Esophagus (tissue), 2 donors: ENCODE results near the gene DAB2. TPM values are rescaled to one million over a fixed set of nuclear protein-coding genes. Genes with fewer than 3 reads are reported as not detected.

ENCODE experiments used
- H3K27ac ChIP-seq, 2 donors: one replicate each; pipeline ENCODE4 v1.5.1; 2013; ENCODE audit warnings: low read depth in 2 of 2, mild to moderate bottlenecking in 2 of 2, inconsistent platforms in 1 of 2, low read length in 1 of 2, moderate library complexity in 1 of 2
- H3K27me3 ChIP-seq, 2 donors: one replicate each; pipeline ENCODE4 v1.6.1; 2013; ENCODE audit warnings: low read length in 2 of 2, control low read depth in 1 of 2, mild to moderate bottlenecking in 1 of 2; ENCODE audit not compliant: insufficient read depth in 2 of 2, control insufficient read depth in 1 of 2
- H3K36me3 ChIP-seq, 2 donors: one replicate each; pipeline ENCODE4 v1.6.1; 2013; ENCODE audit warnings: low read length in 1 of 2; ENCODE audit not compliant: control insufficient read depth in 2 of 2, insufficient read depth in 2 of 2
- H3K4me1 ChIP-seq, 2 donors: one replicate each; pipeline ENCODE4 v1.6.1; 2013; ENCODE audit warnings: low read length in 1 of 2; ENCODE audit not compliant: control insufficient read depth in 2 of 2, insufficient read depth in 2 of 2
- H3K4me3 ChIP-seq, 2 donors: one replicate each; pipeline ENCODE4 v1.5.1; 2013; ENCODE audit warnings: low read length in 2 of 2, mild to moderate bottlenecking in 2 of 2, low read depth in 1 of 2, moderate library complexity in 1 of 2
- H3K9me3 ChIP-seq, 2 donors: one replicate each; pipeline ENCODE4 v1.6.1; 2013; ENCODE audit warnings: mild to moderate bottlenecking in 2 of 2, low read depth in 1 of 2, low read length in 1 of 2, moderate library complexity in 1 of 2; ENCODE audit not compliant: control insufficient read depth in 2 of 2, insufficient read depth in 1 of 2
- WGBS, 2 donors: extraction: QIAGEN DNeasy Blood & Tissue Kit; methylation state at CpG; one replicate each; pipeline ENCODE4 v1.1.7; 2013; 5-methylcytosine and 5-hydroxymethylcytosine counted together
- polyA plus RNA-seq, 2 donors: library from polyadenylated mRNA; stranded (reverse); fragments of 200-250 nt; gene quantifications; one replicate each; pipeline ENCODE4 v1.2.3, GENCODE V29; 2013
- donor health status: healthy with polysubstance abuse.
- donor health status: Bipolar disorder and iron deficiency.

The DAB2 gene
- polyA plus RNA-seq, 2 donors: 2.0 to 2.4 TPM

DNA sequence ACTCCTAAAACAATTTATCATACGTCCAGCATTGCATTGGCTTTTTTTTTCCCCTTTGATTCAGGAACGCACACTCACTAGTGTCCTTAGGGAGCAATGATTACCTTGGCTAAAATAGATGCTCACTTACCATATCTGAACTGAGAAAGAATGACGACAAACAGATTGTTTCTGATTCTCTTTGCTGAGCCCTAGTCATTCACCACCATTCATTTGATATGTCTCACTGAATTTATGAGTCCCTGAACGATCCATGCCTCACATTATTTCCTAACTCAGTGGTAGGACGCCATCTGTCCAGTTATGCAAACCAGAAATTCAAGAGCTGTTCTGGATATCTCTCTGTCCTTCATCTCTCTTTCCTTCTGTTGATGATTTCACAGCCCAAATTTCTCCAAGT, 39.3 kb upstream of the DAB2 start:
- Histone ChIP-seq H3K4me1 (no peaks in the 10 kb centered on the region), H3K27me3 (no peaks in the 10 kb centered on the region), H3K27ac (no peak overlapping the region), H3K4me3 (no peak overlapping the region), H3K36me3 (no peaks in the 10 kb centered on the region), H3K9me3 (no peaks in the 10 kb centered on the region)
- WGBS, 2 donors: 82 to 85% methylated on average over 5 of the region's 5 CpGs

DNA sequence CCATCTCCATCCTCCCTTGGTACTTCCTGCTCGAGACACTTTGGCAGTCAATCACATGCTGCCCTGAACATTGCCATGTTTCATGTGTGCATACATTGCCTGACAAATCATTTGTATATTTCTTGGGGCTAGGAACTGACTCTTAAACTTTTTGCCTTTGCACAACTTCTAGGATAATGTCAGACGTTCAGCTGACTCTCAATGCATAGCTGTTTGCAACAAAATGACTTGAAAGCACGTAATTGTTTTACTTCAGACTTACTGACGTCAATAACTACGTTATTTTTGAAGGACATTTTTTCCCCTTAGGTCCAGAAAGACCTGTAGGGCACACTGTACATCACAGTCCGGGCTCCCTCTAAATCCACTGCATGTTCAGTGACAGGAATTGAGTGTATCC, 37.4 kb upstream of the DAB2 start:
- Histone ChIP-seq H3K36me3 (no peaks in the 10 kb centered on the region), H3K4me3 (no peak overlapping the region), H3K4me1 (no peaks in the 10 kb centered on the region), H3K27me3 (no peaks in the 10 kb centered on the region), H3K9me3 (no peaks in the 10 kb centered on the region), H3K27ac (no peak overlapping the region)
- WGBS, 2 donors: 72 to 74% methylated on average over 6 of the region's 6 CpGs

DNA sequence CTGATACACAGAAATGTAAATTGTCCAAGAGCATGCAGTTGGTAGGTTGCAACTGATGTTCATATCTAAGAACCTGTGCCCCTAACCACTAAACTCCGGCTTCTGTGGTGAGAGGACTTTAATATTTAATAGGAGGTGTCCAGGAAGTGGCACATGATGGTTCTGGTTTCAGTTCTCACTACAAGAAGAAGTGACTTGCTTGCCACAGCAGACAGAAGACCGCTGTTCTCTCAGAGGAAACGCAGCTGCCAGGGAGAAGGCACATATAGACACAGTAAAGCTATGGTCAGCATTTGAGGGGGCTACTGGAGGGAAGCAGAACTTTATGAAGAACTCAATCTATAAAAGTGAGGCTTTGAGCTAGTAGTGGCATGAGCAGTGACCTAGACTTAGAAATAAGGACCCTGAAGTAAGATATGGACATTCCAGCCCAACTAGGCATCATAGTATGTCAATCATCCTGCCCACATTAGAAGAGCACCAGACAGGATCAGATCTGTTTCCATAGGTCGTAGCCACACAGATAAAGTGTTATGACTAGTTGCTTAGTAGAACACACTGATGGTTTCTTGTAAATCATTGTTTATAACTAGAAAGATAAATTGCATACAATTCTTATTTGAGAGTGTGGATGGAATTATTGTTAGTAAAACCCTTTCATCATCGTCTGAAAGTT, 36.4 kb upstream of the DAB2 start:
- WGBS, 2 donors: 68 to 69% methylated on average over 5 of the region's 5 CpGs
- Histone ChIP-seq H3K27me3 (no peaks in the 10 kb centered on the region), H3K9me3 (no peaks in the 10 kb centered on the region), H3K27ac (no peak overlapping the region), H3K36me3 (no peaks in the 10 kb centered on the region), H3K4me3 (no peak overlapping the region), H3K4me1 (no peaks in the 10 kb centered on the region)

DNA sequence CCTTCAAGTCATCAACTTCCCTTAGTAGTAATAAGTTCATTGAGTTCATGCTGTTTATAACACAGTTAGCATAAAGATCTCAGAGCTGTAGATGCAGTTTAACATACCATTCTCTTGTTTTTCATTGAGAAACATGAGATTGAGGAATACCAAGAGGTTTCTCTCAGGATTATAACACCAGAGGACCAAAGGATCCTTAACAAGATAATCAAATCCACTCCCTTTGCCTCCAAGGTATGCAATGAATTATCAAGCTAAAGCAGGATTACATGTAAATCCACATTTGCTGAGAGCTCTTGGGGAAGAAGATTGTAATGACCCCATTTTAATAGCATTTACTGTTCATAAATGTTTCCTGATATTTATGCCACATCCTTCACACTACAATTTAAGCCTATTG, 35.1 kb upstream of the DAB2 start:
- no peak overlapping the region for H3K27ac ChIP-seq
- no peaks in the 10 kb centered on the region for H3K27me3 ChIP-seq
- no peaks in the 10 kb centered on the region for H3K36me3 ChIP-seq
- H3K9me3 ChIP-seq: no peaks in the 10 kb centered on the region
- no peaks in the 10 kb centered on the region for H3K4me1 ChIP-seq
- no peak overlapping the region for H3K4me3 ChIP-seq

DNA sequence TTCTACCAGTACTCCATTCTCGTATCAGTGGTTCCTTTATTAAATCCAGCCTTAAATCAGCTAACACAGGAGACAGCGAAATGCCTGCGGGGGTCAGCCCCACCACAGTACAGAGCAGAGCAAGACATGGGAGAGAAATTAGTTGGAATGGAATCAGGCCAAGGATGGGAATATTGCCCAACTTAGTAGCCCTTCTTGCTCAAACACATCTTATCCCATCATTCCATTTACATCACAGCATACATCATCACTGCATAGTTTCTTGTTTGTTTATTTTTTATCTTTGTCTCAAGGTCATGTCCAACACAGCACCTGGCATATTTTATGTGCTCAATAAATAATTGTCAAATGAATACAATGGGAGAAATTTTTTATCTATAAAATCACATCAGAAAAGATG, 34.3 kb upstream of the DAB2 start:
- 87 to 91% methylated on average over 3 of the region's 3 CpGs for WGBS, 2 donors
- no peak overlapping the region for H3K27ac ChIP-seq
- H3K36me3 ChIP-seq: no peaks in the 10 kb centered on the region
- no peaks in the 10 kb centered on the region for H3K9me3 ChIP-seq
- no peaks in the 10 kb centered on the region for H3K4me1 ChIP-seq
- no peak overlapping the region for H3K4me3 ChIP-seq
- no peaks in the 10 kb centered on the region for H3K27me3 ChIP-seq

DNA sequence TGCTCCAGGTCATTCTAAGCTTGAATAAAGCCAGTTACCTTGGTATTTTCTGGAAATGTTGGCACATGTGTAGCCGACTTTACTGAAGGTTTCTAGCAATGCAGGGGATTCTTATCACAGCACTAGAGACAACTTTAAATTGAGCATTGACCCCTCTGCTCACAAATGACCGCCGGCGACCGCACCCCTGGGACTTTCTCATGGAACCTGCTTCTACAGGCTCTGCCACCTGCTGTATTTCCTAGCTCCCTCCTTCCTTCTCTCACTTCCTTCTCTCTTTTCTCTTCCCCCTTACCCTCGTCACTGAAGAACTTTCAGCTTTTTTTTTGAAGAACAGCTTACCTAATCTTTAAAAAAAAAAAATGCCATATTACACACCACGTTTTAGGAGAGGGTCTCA, 30.9 kb upstream of the DAB2 start:
- WGBS, 2 donors: 57 to 60% methylated on average over 7 of the region's 7 CpGs
- H3K36me3 ChIP-seq: no peaks in the 10 kb centered on the region
- no peak overlapping the region for H3K4me3 ChIP-seq
- no peaks in the 10 kb centered on the region for H3K27me3 ChIP-seq
- no peak overlapping the region for H3K27ac ChIP-seq
- H3K9me3 ChIP-seq: no peaks in the 10 kb centered on the region
- no peaks in the 10 kb centered on the region for H3K4me1 ChIP-seq

DNA sequence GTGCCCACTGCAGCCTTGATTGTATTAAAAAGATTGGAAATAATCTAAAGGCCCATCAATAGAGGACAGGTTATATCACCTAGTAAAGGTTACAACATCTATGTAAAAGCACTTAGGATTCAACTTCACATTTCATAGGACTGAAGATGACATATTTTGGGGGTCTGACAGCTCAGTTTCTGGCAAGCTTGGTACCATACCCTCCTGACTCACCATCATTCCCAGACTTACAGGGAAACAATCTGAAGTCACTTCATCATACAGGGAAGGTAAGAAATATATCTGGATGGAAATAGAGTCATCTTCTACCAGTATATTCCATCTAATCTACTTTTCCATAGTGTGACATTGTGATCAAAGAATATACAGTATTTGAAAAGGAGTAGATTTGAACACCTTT, 28.8 kb upstream of the DAB2 start:
- no peaks in the 10 kb centered on the region for H3K36me3 ChIP-seq
- no peaks in the 10 kb centered on the region for H3K4me1 ChIP-seq
- H3K9me3 ChIP-seq: no peaks in the 10 kb centered on the region
- no peak overlapping the region for H3K4me3 ChIP-seq
- H3K27me3 ChIP-seq: no peaks in the 10 kb centered on the region
- H3K27ac ChIP-seq: no peak overlapping the region

DNA sequence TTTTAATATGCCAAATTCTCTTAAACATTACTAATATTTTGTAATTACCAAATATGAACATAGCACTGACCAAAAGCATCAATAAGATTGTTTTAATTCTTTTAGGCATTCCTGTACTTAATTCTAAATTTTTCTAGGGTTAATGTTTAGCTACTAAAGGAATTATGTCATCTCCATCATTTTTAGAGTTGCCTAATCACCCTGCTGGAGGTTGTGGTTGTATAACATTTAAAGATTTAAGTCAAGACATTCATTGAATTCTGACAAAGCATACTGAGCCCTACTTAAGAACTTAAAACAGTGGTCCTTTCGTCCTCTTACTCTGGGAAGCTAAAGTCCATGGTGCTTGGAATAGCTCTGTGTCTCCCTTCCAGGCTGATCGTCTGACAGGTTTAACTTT, 28.1 kb upstream of the DAB2 start:
- 62 to 71% methylated on average over 2 of the region's 2 CpGs for WGBS, 2 donors
- H3K36me3 ChIP-seq: no peaks in the 10 kb centered on the region
- no peaks in the 10 kb centered on the region for H3K9me3 ChIP-seq
- no peak overlapping the region for H3K27ac ChIP-seq
- H3K4me1 ChIP-seq: no peaks in the 10 kb centered on the region
- no peaks in the 10 kb centered on the region for H3K27me3 ChIP-seq
- no peak overlapping the region for H3K4me3 ChIP-seq

DNA sequence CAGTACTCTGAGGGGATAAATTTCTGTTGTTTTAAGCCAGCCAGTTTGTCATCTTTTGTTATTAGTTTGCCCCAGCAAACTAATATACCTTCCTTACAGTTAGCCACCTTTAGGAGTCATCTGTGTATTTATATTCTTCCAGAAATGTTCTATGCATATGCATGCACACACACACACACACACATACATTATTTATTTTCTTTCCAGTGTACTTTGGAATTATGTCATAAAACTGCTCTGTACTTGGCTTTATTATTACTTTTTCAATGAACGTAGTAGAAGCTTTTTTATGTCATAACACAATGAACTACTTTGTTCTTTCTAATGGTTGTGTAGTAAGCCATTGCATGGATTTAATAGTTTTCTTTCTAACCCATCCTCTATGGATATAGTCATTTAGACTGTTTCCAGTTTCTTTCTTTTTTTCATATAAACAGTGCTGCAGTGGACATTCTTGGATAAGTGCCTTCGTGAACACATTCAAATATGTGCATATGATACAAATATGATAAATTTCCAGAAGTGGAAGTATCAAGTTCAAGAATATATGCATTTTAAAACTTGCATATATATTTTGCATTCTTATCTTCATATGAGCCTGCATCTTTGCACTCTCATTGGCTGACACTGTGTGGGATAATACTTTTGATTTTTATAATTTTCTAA, 26.6 kb upstream of the DAB2 start:
- Histone ChIP-seq H3K27ac (no peak overlapping the region), H3K9me3 (no peaks in the 10 kb centered on the region), H3K27me3 (no peaks in the 10 kb centered on the region), H3K4me3 (no peak overlapping the region), H3K36me3 (no peaks in the 10 kb centered on the region), H3K4me1 (no peaks in the 10 kb centered on the region)
- 43 to 52% methylated on average over 2 of the region's 2 CpGs for WGBS, 2 donors

DNA sequence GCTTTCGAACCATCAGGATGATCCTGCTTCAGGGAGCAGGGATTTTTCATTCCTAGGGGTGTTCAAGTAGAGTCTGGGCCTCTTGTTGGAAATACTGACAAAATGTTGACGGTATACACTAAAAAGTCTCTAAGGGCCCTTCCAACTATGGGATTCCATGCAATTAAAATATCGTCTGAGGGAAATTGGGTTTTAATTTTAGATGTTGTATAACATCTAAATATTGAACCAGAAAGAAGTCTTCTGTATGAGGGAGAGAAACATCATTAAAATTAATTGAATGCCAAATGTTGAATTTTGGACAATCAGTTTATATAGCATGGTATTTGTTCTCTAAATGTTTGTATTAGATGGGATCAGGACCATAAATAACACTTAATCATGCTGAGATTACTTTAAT, 25.7 kb upstream of the DAB2 start:
- no peaks in the 10 kb centered on the region for H3K4me1 ChIP-seq
- H3K27me3 ChIP-seq: no peaks in the 10 kb centered on the region
- 72 to 76% methylated on average over 3 of the region's 3 CpGs for whole genome bisulfite sequencing, 2 donors
- no peaks in the 10 kb centered on the region for H3K36me3 ChIP-seq
- no peak overlapping the region for H3K4me3 ChIP-seq
- no peak overlapping the region for H3K27ac ChIP-seq
- H3K9me3 ChIP-seq: no peaks in the 10 kb centered on the region
